Muscle layer of colon (tissue), 2 donors: ENCODE data around the gene EAF2.

Source experiments
- H3K27ac ChIP-seq: one replicate; pipeline ENCODE4 v1.7.0; 2013; ENCODE audit warnings: low read depth, mild to moderate bottlenecking, low read length, moderate library complexity
- H3K27me3 ChIP-seq, 2 donors: one replicate each; pipeline ENCODE4 v1.7.0; 2013; ENCODE audit warnings: low read length in 2 of 2, mild to moderate bottlenecking in 2 of 2; ENCODE audit not compliant: insufficient read depth in 2 of 2, control insufficient read depth in 1 of 2
- H3K36me3 ChIP-seq: one replicate; pipeline ENCODE4 v1.7.0; 2013; ENCODE audit warnings: mild to moderate bottlenecking, low read length; ENCODE audit not compliant: insufficient read depth
- H3K4me1 ChIP-seq: one replicate; pipeline ENCODE4 v1.7.0; 2013; ENCODE audit warnings: mild to moderate bottlenecking, low read length; ENCODE audit not compliant: insufficient read depth
- H3K4me3 ChIP-seq, 2 donors: one replicate each; pipeline ENCODE4 v1.7.0; 2013; ENCODE audit warnings: low read length in 2 of 2, low read depth in 1 of 2, mild to moderate bottlenecking in 1 of 2, moderate library complexity in 1 of 2
- H3K9ac ChIP-seq: one replicate; pipeline ENCODE4 v1.7.0; 2013; ENCODE audit warnings: low read length
- H3K9me3 ChIP-seq: one replicate; pipeline ENCODE4 v1.7.0; 2013; ENCODE audit warnings: mild to moderate bottlenecking, low read length
- donor health status: abdominal sarcoma.
- donor health status: Adenocarcinoma of cecum.

The EAF2 gene

GRCh38 chr3:121913305-121913990, 78.4 kb downstream of the EAF2 start:
- no peaks in the 10 kb centered on the region for H3K36me3 ChIP-seq
- no peak overlapping the region for H3K4me3 ChIP-seq
- no peak overlapping the region for H3K27ac ChIP-seq
- H3K9ac ChIP-seq, result no peak overlapping the region
- no peaks in the 10 kb centered on the region for H3K9me3 ChIP-seq
- H3K27me3 ChIP-seq, result no peaks in the 10 kb centered on the region
- no peaks in the 10 kb centered on the region for H3K4me1 ChIP-seq

DNA sequence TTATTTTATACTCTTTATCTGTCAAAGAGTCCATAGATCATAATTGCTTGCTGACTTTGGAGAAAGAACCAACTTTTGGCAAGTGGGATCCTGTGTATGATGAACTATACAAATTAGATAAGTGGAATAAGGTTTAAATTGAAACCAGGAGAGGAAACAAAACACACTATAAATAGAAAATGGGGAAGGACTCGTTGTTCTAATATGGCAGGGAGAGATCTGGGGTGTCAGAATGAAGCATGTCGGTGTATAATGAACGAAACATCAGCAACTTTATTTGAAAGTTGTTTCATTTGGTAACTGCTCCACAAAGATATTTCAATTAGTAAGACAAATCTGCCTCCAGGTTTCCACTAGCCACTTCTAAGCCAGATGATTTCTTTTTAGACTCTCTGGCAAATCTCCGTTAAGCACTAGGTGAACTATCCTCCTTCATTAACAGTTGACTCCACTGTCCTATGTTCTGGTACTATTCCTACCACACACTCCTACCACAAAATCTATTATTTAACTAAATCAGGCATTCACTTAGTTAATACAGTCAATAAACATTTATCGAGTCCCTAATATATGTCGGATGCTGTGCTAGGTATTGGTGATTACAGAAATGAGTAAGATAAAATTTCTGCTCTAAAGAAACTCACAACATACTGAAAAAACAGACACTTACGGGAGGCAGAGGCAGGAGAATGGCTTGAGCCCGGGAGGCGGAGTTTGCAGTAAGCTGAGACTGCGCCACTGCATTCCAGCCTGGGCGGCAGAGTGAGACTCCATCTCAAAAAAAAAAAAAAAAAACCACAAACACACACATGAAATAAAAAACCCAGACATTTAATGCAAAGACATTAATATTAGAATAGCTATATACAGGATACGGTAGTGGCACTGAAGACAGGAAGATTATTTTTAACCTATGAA, 79.3 kb downstream of the EAF2 start:
- H3K4me3 ChIP-seq, result no peak overlapping the region
- no peaks in the 10 kb centered on the region for H3K36me3 ChIP-seq
- no peak overlapping the region for H3K9ac ChIP-seq
- no peaks in the 10 kb centered on the region for H3K4me1 ChIP-seq
- H3K27me3 ChIP-seq, result no peaks in the 10 kb centered on the region
- H3K27ac ChIP-seq, result no peak overlapping the region
- no peaks in the 10 kb centered on the region for H3K9me3 ChIP-seq

DNA sequence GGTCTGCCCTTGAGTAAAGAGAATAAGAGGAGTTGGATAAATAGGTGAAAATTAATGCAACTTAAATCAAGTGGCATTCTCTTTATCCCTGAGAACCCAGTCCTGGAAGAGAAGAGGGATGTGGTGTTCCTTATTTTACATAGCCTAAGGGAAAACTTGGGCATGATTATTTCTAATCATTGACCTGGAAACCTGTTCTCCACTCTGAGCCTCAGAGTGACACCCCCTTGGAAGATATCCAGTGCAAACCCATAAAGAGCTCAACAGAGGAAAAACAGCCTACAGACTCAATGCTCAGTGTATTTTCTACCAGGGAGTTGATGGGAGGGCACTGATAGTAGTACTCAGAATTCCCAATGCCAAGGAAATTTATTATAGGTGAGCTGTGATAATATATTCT, 81.2 kb downstream of the EAF2 start:
- no peak overlapping the region for H3K4me3 ChIP-seq
- H3K9me3 ChIP-seq, result no peaks in the 10 kb centered on the region
- H3K9ac ChIP-seq, result no peak overlapping the region
- no peaks in the 10 kb centered on the region for H3K27me3 ChIP-seq
- H3K4me1 ChIP-seq, result no peaks in the 10 kb centered on the region
- no peaks in the 10 kb centered on the region for H3K36me3 ChIP-seq
- H3K27ac ChIP-seq, result no peak overlapping the region

GRCh38 chr3:121918779-121919483, 83.9 kb downstream of the EAF2 start:
- no peak overlapping the region for H3K9ac ChIP-seq
- no peaks in the 10 kb centered on the region for H3K36me3 ChIP-seq
- H3K4me1 ChIP-seq, result no peaks in the 10 kb centered on the region
- H3K27me3 ChIP-seq, result no peaks in the 10 kb centered on the region
- H3K4me3 ChIP-seq, result no peak overlapping the region
- no peaks in the 10 kb centered on the region for H3K9me3 ChIP-seq
- H3K27ac ChIP-seq, result no peak overlapping the region

GRCh38 chr3:121924734-121925133, 89.7 kb downstream of the EAF2 start:
- Histone ChIP-seq H3K27ac (no peak overlapping the region), H3K9ac (no peak overlapping the region)

DNA sequence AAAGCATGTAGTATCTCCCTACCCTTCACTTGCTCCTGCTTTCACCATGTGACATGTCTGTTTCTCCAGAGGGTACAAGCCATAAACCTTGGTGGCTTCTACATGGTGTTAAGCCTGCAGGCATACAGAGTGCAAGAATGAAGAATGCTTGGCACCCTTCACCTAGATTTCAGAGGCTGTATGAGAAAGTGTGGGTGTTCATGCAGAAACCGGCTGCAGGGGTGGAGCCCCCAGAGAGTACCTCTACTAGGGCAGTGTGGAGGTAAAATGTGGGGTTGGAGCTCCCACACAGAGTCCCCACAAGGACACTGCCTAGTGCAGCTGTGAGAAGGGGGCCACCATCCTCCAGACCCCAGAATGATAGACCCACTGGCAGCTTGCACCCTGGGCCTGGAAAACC, 91.4 kb downstream of the EAF2 start:
- Histone ChIP-seq H3K27me3 (no peaks in the 10 kb centered on the region), H3K36me3 (no peaks in the 10 kb centered on the region), H3K9ac (no peak overlapping the region), H3K4me1 (no peaks in the 10 kb centered on the region), H3K9me3 (no peaks in the 10 kb centered on the region), H3K27ac (no peak overlapping the region), H3K4me3 (no peak overlapping the region)

More at GRCh38 chr3:121924734-121925133, 89.7 kb downstream of the EAF2 start:
- H3K27me3 ChIP-seq, result no peaks in the 10 kb centered on the region
- no peaks in the 10 kb centered on the region for H3K36me3 ChIP-seq
- no peak overlapping the region for H3K4me3 ChIP-seq
- no peaks in the 10 kb centered on the region for H3K9me3 ChIP-seq
- no peaks in the 10 kb centered on the region for H3K4me1 ChIP-seq
